Breast epithelium (tissue), 3 donors: Measurements from ENCODE around the gene PYM1.

ENCODE experiments used
- POLR2A ChIP-seq: fragments of 450-650 bp; IDR thresholded peaks from one replicate; pipeline ENCODE4 v1.6.1; 2016; ENCODE audit warnings: antibody characterized with exemption, mild to moderate bottlenecking, moderate library complexity
- POLR2AphosphoS5 ChIP-seq, 3 donors: sonication (generic); formaldehyde crosslinking; IDR thresholded peaks; one replicate each; pipeline ENCODE4 v1.6.1; 2017; ENCODE audit warnings: antibody characterized with exemption in 3 of 3
- TF ChIP-seq, protein P1 (sequence below), 3 donors: fragments of 450-650 bp; IDR thresholded peaks; one replicate each; pipeline ENCODE4 v1.5.1; 2016 to 2017; ENCODE audit warnings: antibody characterized with exemption in 3 of 3, mild to moderate bottlenecking in 3 of 3, moderate library complexity in 3 of 3

DNA sequence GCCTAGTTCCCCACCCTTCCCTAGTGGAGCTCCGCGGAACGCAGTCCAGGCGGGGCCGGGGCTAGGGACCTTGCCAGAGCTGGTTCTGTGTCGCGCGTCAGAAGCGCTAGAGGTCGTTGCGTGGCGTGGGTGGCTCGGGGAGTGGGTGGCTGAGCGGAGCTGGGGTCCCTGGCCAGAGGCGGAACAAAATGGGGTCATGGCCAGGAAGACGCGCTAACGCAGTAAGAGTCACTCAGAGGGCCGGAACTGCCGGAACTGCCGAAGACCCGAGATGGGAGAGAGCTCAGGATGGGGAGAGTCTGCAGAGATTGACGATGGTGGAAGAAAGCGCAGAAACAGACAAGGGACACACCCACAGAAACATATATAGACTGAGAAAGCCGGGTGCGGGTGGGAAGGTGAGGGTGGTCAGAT is 8.1 kb upstream of the PYM1 start:
- TF ChIP-seq, protein P1, sequence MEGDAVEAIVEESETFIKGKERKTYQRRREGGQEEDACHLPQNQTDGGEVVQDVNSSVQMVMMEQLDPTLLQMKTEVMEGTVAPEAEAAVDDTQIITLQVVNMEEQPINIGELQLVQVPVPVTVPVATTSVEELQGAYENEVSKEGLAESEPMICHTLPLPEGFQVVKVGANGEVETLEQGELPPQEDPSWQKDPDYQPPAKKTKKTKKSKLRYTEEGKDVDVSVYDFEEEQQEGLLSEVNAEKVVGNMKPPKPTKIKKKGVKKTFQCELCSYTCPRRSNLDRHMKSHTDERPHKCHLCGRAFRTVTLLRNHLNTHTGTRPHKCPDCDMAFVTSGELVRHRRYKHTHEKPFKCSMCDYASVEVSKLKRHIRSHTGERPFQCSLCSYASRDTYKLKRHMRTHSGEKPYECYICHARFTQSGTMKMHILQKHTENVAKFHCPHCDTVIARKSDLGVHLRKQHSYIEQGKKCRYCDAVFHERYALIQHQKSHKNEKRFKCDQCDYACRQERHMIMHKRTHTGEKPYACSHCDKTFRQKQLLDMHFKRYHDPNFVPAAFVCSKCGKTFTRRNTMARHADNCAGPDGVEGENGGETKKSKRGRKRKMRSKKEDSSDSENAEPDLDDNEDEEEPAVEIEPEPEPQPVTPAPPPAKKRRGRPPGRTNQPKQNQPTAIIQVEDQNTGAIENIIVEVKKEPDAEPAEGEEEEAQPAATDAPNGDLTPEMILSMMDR (IDR thresholded peaks at IDR 0.05): no peak
- TF ChIP-seq POLR2A: no peak
- no peak for TF ChIP-seq POLR2AphosphoS5 (IDR thresholded peaks at IDR 0.05)
